ENCODE results near the gene KCNJ16.

KCNJ16 gene

GRCh38 chr17:70132505-70132904, 57.5 kb downstream of the KCNJ16 start:
- no peak for DNase-seq

GRCh38 chr17:70134042-70134441, 59.0 kb downstream of the KCNJ16 start:
- DNase-seq, result no peak

- DNase-seq, result no peak
Observed at GRCh38 chr17:70134777-70135176, 59.8 kb downstream of the KCNJ16 start.

DNA sequence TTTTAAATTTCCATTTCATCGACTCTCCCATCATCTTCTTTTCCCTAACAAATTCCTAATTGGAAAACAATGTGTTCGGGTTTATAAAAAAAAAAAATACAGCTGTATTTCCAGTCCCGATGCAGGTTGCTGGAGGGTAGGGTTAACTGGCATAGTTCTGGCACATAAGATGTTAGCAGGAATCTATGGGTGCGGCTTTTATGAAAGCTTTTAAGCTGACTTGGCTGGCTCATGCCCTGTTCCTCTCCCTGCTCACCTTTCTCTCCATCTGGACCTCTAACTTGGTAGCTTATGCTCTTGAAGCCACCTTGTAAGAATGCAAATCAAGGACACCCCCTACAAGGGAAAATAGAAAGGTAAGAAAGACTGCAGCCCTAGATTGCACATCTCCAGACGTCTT, 61.1 kb downstream of the KCNJ16 start:
- DNase-seq, result no peak

- DNase-seq, result no peak
Observed at GRCh38 chr17:70137451-70138230, 62.6 kb downstream of the KCNJ16 start.

DNA sequence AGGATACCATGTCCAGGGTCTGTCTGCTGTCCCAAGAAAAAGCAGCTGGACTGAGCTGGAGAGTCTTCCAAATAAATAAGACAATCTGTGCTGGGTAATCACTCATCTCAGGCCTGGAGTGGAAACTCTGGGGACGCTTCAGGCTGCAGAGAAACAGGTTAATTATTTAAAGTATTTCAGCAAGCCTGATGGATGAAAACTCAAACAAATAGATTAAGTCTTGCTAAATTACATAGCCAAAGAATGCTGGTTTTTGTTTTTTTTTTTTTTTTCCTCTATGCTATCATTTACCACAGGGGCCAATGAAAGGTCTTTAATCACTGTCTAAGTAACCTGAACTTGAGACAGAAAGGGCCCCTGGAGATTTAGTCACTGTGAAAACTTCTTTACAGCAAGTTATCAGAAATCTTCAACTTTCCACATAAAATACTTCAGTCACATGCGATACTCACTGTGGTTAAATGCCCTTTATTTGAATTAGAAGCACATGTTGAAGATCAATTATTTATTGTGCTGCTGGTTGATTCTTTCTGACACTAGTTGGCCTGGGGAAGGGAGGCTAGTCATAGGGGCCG, 63.4 kb downstream of the KCNJ16 start:
- DNase-seq, result no peak

GRCh38 chr17:70139449-70139993, 64.5 kb downstream of the KCNJ16 start:
- no peak for DNase-seq

DNA sequence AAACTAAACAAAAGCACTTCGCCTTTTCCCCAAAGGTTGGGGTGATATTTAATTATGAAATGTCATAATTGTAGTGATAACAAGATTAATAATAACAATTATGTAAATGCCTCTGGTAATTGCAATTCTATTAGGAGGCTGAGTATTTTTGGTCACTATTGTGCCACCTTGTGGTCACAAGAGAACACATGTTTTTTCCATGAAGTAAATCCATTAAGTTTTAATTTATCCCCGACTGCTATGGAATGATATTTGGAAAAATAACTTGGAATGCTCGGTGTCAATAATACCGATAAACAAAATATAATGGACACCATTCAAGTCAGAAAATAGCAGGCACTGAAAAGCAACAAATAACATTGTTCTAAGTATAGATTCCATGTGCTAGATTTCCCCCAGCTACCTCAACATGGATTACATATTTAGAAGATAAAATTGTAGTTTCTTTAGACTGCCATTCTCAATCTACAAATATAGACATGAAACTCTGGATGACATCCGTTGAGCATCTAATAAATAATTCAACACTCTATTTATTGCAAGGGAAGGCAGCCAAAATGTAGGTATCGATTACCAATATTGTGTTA, 69.3 kb downstream of the KCNJ16 start:
- DNase-seq, result no peak

GRCh38 chr17:70153210-70153609, 78.2 kb downstream of the KCNJ16 start:
- no peak for DNase-seq

DNA sequence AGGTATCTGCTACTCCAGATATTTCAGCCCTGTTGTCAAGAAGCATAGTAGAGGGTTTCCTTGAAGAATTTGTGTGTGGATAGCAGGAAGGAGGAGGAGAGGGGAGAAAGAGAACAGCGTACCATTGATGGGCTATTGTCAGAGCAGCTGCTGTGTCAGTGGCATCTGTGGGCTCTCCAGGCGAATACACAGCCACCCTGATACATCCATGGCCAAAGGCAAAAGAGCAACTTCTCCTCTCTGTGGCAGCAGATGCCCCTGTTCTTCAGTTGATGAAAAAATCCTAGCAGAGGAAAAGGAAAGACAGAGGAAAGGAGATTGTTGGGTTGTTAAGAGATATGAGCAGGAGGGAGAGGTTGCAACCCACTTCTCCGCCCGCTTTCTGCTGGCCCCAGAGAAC, 82.1 kb downstream of the KCNJ16 start:
- DNase-seq, result no peak

- DNase-seq, result no peak
Observed at GRCh38 chr17:70158180-70158579, 83.2 kb downstream of the KCNJ16 start.

DNA sequence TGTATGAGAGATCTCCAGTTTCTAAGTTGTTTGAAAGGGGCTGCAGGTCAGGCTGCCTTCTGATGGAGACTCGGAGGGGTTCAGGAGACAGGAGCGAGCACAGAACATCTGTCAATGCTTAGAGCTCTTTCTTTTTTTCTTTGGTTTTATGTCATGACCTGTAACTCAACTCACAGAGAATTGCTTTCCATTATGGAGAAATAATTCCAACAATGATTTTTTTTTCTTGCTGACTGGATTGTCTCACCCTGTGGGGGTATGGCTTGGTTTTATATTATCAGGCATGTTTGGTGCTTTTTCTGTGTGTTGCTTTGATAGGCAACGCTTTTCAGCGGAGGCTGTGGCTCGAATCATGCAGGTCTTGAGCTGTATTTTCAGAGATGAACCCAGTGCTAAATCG, 83.6 kb downstream of the KCNJ16 start:
- no peak for DNase-seq

DNA sequence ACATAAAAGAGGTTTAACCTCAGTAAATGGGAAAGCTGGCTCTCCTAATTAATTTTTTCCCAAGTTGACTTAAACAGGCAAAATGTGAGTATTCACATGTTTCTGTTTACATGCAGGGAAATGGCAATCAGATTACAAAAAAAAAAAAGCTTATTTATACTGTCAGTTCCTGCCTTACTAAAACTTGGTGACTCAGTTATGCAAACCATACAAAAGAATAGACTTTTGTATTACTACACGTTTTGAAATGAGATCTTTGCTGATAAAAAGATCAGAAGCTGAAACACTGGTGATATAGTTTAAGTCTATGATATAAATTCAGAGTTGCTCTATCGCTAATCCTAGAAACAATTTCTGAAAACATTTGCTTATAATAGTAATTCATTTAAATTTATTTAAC, 85.0 kb downstream of the KCNJ16 start:
- no peak for DNase-seq

- DNase-seq, result no peak
Observed at GRCh38 chr17:70161519-70161918, 86.5 kb downstream of the KCNJ16 start.

DNA sequence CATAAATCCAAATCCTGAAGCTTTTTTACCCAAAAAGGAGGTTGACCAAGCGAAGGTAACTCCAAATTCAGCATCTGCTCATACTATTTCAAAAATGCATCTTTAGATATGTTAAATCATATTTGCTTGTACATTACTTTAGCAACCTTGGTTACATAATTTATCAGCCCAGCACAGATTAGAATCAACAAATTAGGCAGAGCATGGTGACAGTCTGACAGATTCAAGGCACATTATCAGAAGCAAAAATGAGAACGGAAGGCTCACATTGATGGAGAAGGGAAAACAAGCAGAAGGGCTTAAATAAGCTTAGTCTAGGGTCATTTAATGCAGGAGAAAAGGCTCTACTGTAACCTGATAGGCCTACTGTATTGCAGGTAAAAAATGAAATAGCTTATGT, 90.4 kb downstream of the KCNJ16 start:
- DNase-seq, result no peak

GRCh38 chr17:70166615-70167014, 91.6 kb downstream of the KCNJ16 start:
- no peak for DNase-seq

DNA sequence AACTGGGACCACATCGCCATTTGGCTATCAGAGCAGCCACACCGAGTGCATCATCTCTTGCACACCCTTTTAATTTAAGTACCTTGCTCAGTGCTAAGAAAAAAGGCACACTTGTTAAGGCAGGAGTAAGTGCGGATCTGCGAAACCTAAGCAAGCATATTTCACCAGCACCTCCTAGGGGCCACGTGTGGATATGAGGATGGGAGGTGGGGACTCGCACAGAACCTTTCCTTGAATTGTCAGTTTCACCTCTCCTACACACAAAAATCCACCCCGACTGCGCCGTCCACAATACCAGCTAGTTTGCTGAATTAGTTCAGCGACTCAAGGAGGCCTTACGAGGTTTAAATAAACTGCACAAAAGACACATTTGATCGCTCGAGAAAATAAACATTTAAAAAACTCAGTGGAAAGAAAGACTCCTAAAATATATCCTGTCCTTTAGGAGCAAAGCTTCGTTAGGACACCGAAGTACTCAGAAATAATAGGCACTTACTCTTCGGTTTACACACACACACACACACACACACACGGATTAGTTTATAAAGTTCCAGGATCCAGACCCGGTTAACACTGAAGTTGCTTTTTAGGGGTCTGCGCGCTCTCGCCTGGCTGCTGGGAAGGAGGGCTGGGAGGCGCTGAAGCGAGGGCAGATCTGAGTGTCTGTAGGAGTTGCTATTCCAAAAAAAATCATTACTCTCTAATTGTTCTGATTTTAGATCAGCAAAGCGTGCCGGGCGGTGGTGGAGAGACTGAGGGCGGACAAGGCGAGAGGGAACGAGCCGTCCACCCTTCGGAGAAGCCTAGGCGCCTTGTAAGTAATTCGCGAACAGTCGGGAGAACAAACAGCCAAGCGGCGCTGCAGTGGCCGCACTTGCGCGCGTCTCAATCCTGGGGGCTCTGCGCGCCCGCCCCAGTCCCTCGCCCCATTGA, 93.3 kb downstream of the KCNJ16 start:
- no peak for DNase-seq

- DNase-seq, result peak; percentile 28
Observed at GRCh38 chr17:70168977-70169708, 94.1 kb downstream of the KCNJ16 start, which contains the start of gene KCNJ2. TSS of gene KCNJ2 (plus strand) at chr17:70169532. CDS start at chr17:70175040, 5,508 bp downstream.

- DNase-seq, result no peak
Observed at GRCh38 chr17:70169709-70170597, 94.9 kb downstream of the KCNJ16 start.

DNA sequence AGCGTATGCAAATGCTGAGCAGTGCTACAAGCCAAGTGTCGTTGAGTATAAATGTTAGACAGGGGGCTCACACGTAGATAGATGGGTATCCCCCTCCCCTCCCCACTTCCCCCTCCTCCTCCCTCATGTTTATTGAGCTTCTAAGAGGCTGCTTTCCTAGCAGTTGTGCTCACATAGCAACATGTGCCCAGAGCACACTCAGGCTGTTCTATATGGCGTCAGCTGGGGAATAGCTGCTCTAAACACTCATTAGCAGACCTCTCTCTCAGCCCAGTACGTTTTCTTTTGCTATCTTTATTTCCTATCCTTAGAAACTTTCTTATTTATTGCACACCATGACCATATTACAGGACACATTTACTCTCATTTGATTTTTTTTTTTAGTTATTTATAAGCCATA, 96.1 kb downstream of the KCNJ16 start:
- no peak for DNase-seq

GRCh38 chr17:70172449-70172848, 97.4 kb downstream of the KCNJ16 start:
- DNase-seq, result no peak

Measured in activated T-cell treated with anti-CD3 and anti-CD28 coated beads, Interleukin-2, amount 50 U/mL, for 1 hour (primary cell).